Mesendoderm (in vitro differentiated cells): ENCODE measurements around the gene LYPD4.
"Not testable (repeated sequence)": the region's sequence is repeated elsewhere in the genome, so short reads cannot be mapped to it uniquely, and the experiment has no call there.

Experiments
- DNase-seq: peaks from one replicate; pipeline ENCODE4 v3.0.0; 2013
- H2AK5ac ChIP-seq: 2 replicates; pipeline ENCODE4 v1.6.1; 2013; ENCODE audit warnings: low read length, inconsistent platforms
- H2BK120ac ChIP-seq: 2 replicates; pipeline ENCODE4 v1.6.1; 2013; ENCODE audit warnings: low read depth, mild to moderate bottlenecking, low read length, moderate library complexity, mixed read lengths
- H2BK15ac ChIP-seq: replicated peaks from 2 replicates; pipeline ENCODE4 v1.6.1; 2013; ENCODE audit warnings: low read depth, mild to moderate bottlenecking, moderate library complexity
- H2BK5ac ChIP-seq: 2 replicates; pipeline ENCODE4 v1.6.1; 2013; ENCODE audit warnings: low read length, inconsistent platforms
- H3K18ac ChIP-seq: 2 replicates; pipeline ENCODE4 v1.6.1; 2013; ENCODE audit warnings: mild to moderate bottlenecking, low read length, mixed read lengths
- H3K23ac ChIP-seq: one replicate; pipeline ENCODE4 v1.6.1; 2013; ENCODE audit warnings: low read length
- H3K27ac ChIP-seq: 2 replicates; pipeline ENCODE4 v1.5.1; 2013; ENCODE audit warnings: low read depth, mild to moderate bottlenecking, inconsistent platforms, low read length, moderate library complexity
- H3K27me3 ChIP-seq: 2 replicates; pipeline ENCODE4 v1.6.1; 2013; ENCODE audit warnings: low read length, control low read depth, mild to moderate bottlenecking, inconsistent platforms; ENCODE audit not compliant: insufficient read depth, poor library complexity
- H3K36me3 ChIP-seq: 2 replicates; pipeline ENCODE4 v1.6.1; 2013; ENCODE audit warnings: low read length, inconsistent platforms; ENCODE audit not compliant: control insufficient read depth, insufficient read depth
- H3K4ac ChIP-seq: one replicate; pipeline ENCODE4 v1.6.1; 2013; ENCODE audit warnings: low read depth, mild to moderate bottlenecking, low read length, moderate library complexity
- H3K4me1 ChIP-seq: 2 replicates; pipeline ENCODE4 v1.6.1; 2013; ENCODE audit warnings: low read depth, low read length, inconsistent platforms; ENCODE audit not compliant: control insufficient read depth
- H3K4me2 ChIP-seq: 2 replicates; pipeline ENCODE4 v1.6.1; 2013; ENCODE audit warnings: low read length
- H3K4me3 ChIP-seq: 2 replicates; pipeline ENCODE4 v1.5.1; 2013; ENCODE audit warnings: mild to moderate bottlenecking, low read length
- H3K56ac ChIP-seq: one replicate; pipeline ENCODE4 v1.6.1; 2013; ENCODE audit warnings: low read length
- H3K79me1 ChIP-seq: 2 replicates; pipeline ENCODE4 v1.6.1; 2013; ENCODE audit warnings: low read length, inconsistent platforms
- H3K79me2 ChIP-seq: 2 replicates; pipeline ENCODE4 v1.6.1; 2013; ENCODE audit warnings: mild to moderate bottlenecking, low read length; ENCODE audit not compliant: control insufficient read depth, insufficient read depth
- H3K9ac ChIP-seq: 2 replicates; pipeline ENCODE4 v1.6.1; 2013; ENCODE audit warnings: low read length, inconsistent platforms
- H4K5ac ChIP-seq: one replicate; pipeline ENCODE4 v1.6.1; 2013; ENCODE audit warnings: low read length
- H4K8ac ChIP-seq: one replicate; pipeline ENCODE4 v1.6.1; 2013; ENCODE audit warnings: low read depth, mild to moderate bottlenecking, control low read depth, low read length, moderate library complexity
- WGBS: extraction: QIAGEN DNeasy Blood & Tissue Kit; methylation state at CpG from one replicate; pipeline ENCODE4 v1.1.7; 2013; ENCODE audit warnings: low lambda C conversion rate, missing lambda C conversion rate; ENCODE audit not compliant: insufficient coverage; ENCODE audit errors: extremely low coverage; 5-methylcytosine and 5-hydroxymethylcytosine counted together

The LYPD4 gene

GRCh38 chr19:41796901-41797300, 47.6 kb downstream of the LYPD4 start:
- no peak overlapping the region for H3K27ac ChIP-seq
- DNase-seq = no peak

GRCh38 chr19:41796362-41796761, 48.1 kb downstream of the LYPD4 start, which contains the start of gene CEACAM3:
CEACAM3 (plus strand) TSS chr19:41796587; CDS start chr19:41796678, 91 bp downstream.
- H3K9ac ChIP-seq = no peak within 1 kb of the TSS
- no peak within 1 kb of the TSS for H3K4me3 ChIP-seq
- H4K5ac ChIP-seq = no peak within 1 kb of the TSS
- H3K4me2 ChIP-seq = no peak within 1 kb of the TSS
- no peaks in the 10 kb centered on the region for H3K79me2 ChIP-seq
- no peaks in the 10 kb centered on the region for H3K4me1 ChIP-seq
- H3K27me3 ChIP-seq = no peaks in the 10 kb centered on the region
- no peak within 1 kb of the TSS for H3K23ac ChIP-seq
- H3K36me3 ChIP-seq = no peaks in the 10 kb centered on the region
- no peak within 1 kb of the TSS for H3K56ac ChIP-seq
- H4K8ac ChIP-seq = no peak within 1 kb of the TSS
- H2BK120ac ChIP-seq = no peak within 1 kb of the TSS
- H2BK5ac ChIP-seq = no peak within 1 kb of the TSS
- no peak within 1 kb of the TSS for H3K18ac ChIP-seq
- no peak within 1 kb of the TSS for H2AK5ac ChIP-seq
- no peaks in the 10 kb centered on the region for H3K79me1 ChIP-seq
- no peak within 1 kb of the TSS for H3K27ac ChIP-seq
- no peak for DNase-seq
- no peak within 1 kb of the TSS for H2BK15ac ChIP-seq
- H3K4ac ChIP-seq = no peak within 1 kb of the TSS

More at GRCh38 chr19:41796901-41797300, 47.6 kb downstream of the LYPD4 start:
- Histone ChIP-seq H2BK15ac (no peak overlapping the region), H3K23ac (no peak overlapping the region), H3K56ac (no peak overlapping the region), H2AK5ac (no peak overlapping the region), H3K4me2 (no peak overlapping the region), H3K4ac (no peak overlapping the region), H3K4me3 (no peak overlapping the region), H3K27me3 (no peaks in the 10 kb centered on the region), H2BK5ac (no peak overlapping the region), H2BK120ac (no peak overlapping the region), H3K36me3 (no peaks in the 10 kb centered on the region), H3K79me1 (no peaks in the 10 kb centered on the region), H3K9ac (no peak overlapping the region), H4K8ac (no peak overlapping the region), H4K5ac (no peak overlapping the region), H3K4me1 (no peaks in the 10 kb centered on the region), H3K79me2 (no peaks in the 10 kb centered on the region), H3K18ac (no peak overlapping the region)
- WGBS = no CpG with 5 or more reads among the region's 1 CpG

GRCh38 chr19:41795031-41795461, 49.4 kb downstream of the LYPD4 start:
- Histone ChIP-seq H2BK5ac (no peak overlapping the region), H2BK120ac (no peak overlapping the region), H3K4me2 (no peak overlapping the region), H3K4me3 (no peak overlapping the region), H2AK5ac (no peak overlapping the region), H2BK15ac (no peak overlapping the region), H3K4me1 (no peaks in the 10 kb centered on the region), H3K9ac (no peak overlapping the region), H3K4ac (no peak overlapping the region), H4K5ac (no peak overlapping the region), H4K8ac (no peak overlapping the region), H3K79me2 (no peaks in the 10 kb centered on the region), H3K23ac (no peak overlapping the region), H3K79me1 (no peaks in the 10 kb centered on the region), H3K18ac (no peak overlapping the region), H3K56ac (no peak overlapping the region), H3K27me3 (no peaks in the 10 kb centered on the region), H3K36me3 (no peaks in the 10 kb centered on the region), H3K27ac (no peak overlapping the region)
- peak; percentile 57 for DNase-seq
- no CpG with 5 or more reads among the region's 5 CpGs for WGBS

- no peak overlapping the region for H3K4me2 ChIP-seq
- no peak overlapping the region for H2BK15ac ChIP-seq
- WGBS = no CpG with 5 or more reads among the region's 1 CpG
Measured at GRCh38 chr19:41793414-41793727, 51.1 kb downstream of the LYPD4 start.

GRCh38 chr19:41792513-41793413, 51.7 kb downstream of the LYPD4 start:
- Histone ChIP-seq H3K4me1 (no peaks in the 10 kb centered on the region), H3K36me3 (no peaks in the 10 kb centered on the region), H2BK120ac (no peak overlapping the region), H3K4me2 (no peak overlapping the region), H4K8ac (no peak overlapping the region), H3K79me2 (no peaks in the 10 kb centered on the region), H3K23ac (no peak overlapping the region), H3K56ac (no peak overlapping the region), H3K18ac (no peak overlapping the region), H2BK5ac (no peak overlapping the region), H2BK15ac (no peak overlapping the region), H3K79me1 (no peaks in the 10 kb centered on the region), H4K5ac (no peak overlapping the region), H3K27me3 (no peaks in the 10 kb centered on the region), H3K27ac (no peak overlapping the region), H3K4me3 (no peak overlapping the region), H3K9ac (no peak overlapping the region), H2AK5ac (no peak overlapping the region), H3K4ac (no peak overlapping the region)
- DNase-seq = peak; percentile 63
- WGBS = no CpG with 5 or more reads among the region's 22 CpGs

More at GRCh38 chr19:41793414-41793727, 51.1 kb downstream of the LYPD4 start:
- H3K23ac ChIP-seq = no peak overlapping the region
- no peak overlapping the region for H2AK5ac ChIP-seq
- no peaks in the 10 kb centered on the region for H3K27me3 ChIP-seq
- H3K4me3 ChIP-seq = no peak overlapping the region
- no peak for DNase-seq
- H3K9ac ChIP-seq = no peak overlapping the region
- no peaks in the 10 kb centered on the region for H3K36me3 ChIP-seq
- H2BK120ac ChIP-seq = no peak overlapping the region
- no peak overlapping the region for H3K27ac ChIP-seq
- H4K8ac ChIP-seq = no peak overlapping the region
- no peaks in the 10 kb centered on the region for H3K79me1 ChIP-seq
- H2BK5ac ChIP-seq = no peak overlapping the region
- H3K79me2 ChIP-seq = no peaks in the 10 kb centered on the region
- H4K5ac ChIP-seq = no peak overlapping the region
- no peaks in the 10 kb centered on the region for H3K4me1 ChIP-seq
- H3K56ac ChIP-seq = no peak overlapping the region
- no peak overlapping the region for H3K18ac ChIP-seq
- no peak overlapping the region for H3K4ac ChIP-seq

GRCh38 chr19:41789053-41789452, 55.4 kb downstream of the LYPD4 start:
- H3K79me2 ChIP-seq, H3K56ac ChIP-seq, H2BK15ac ChIP-seq, H3K4me1 ChIP-seq, H3K18ac ChIP-seq, H3K23ac ChIP-seq, H2BK5ac ChIP-seq, H3K27ac ChIP-seq, H3K4me3 ChIP-seq, H3K79me1 ChIP-seq, H2BK120ac ChIP-seq, H3K27me3 ChIP-seq, H3K4me2 ChIP-seq, DNase-seq, H3K36me3 ChIP-seq, H3K4ac ChIP-seq, H4K8ac ChIP-seq, H2AK5ac ChIP-seq, H4K5ac ChIP-seq, H3K9ac ChIP-seq: not testable (repeated sequence)
- no CpG with 5 or more reads among the region's 5 CpGs for WGBS
